OCI-LY7 (cell line): ENCODE data around the gene TBC1D7.

ENCODE experiments used
- CTCF ChIP-seq: fragments of 200-600 bp; sonication (generic); conservative IDR thresholded peaks from 2 replicates; pipeline ENCODE4 v1.5.1; 2014; ENCODE audit warnings: mild to moderate bottlenecking, antibody characterized with exemption, low read length, moderate library complexity, mixed read lengths
- EZH2phosphoT487 ChIP-seq: fragments of 200-600 bp; sonication (generic); IDR thresholded peaks from 2 replicates; pipeline ENCODE4 v1.6.1; 2018; ENCODE audit warnings: low read depth, borderline replicate concordance, mild to moderate bottlenecking, mixed run types, antibody characterized with exemption, low read length, moderate library complexity, mixed read lengths

GRCh38 chr6:13355999-13356785, 27.9 kb upstream of the TBC1D7 start:
- TF ChIP-seq CTCF: no peak
- no peak for TF ChIP-seq EZH2phosphoT487
